ENCODE measurements around the gene MSX1.

- TF ChIP-seq, protein P1, sequence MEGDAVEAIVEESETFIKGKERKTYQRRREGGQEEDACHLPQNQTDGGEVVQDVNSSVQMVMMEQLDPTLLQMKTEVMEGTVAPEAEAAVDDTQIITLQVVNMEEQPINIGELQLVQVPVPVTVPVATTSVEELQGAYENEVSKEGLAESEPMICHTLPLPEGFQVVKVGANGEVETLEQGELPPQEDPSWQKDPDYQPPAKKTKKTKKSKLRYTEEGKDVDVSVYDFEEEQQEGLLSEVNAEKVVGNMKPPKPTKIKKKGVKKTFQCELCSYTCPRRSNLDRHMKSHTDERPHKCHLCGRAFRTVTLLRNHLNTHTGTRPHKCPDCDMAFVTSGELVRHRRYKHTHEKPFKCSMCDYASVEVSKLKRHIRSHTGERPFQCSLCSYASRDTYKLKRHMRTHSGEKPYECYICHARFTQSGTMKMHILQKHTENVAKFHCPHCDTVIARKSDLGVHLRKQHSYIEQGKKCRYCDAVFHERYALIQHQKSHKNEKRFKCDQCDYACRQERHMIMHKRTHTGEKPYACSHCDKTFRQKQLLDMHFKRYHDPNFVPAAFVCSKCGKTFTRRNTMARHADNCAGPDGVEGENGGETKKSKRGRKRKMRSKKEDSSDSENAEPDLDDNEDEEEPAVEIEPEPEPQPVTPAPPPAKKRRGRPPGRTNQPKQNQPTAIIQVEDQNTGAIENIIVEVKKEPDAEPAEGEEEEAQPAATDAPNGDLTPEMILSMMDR (IDR thresholded peaks at IDR 0.05): no peak
- TF ChIP-seq POLR2A (IDR thresholded peaks at IDR 0.05): no peak
These were observed 2.6 kb downstream of the MSX1 start for GRCh38 chr4:4862071-4862551.
